CD4-positive, alpha-beta T cell treated with Interleukin-6 at 100 ng/mL for 8 hours (primary cell): Measurements from ENCODE around the gene GP1BB.

Experiments
- DNase-seq: peaks from one replicate; pipeline ENCODE4 v3.0.0-alpha.2; 2020; ENCODE audit warnings: mixed read lengths, low spot score

Gene GP1BB

DNA sequence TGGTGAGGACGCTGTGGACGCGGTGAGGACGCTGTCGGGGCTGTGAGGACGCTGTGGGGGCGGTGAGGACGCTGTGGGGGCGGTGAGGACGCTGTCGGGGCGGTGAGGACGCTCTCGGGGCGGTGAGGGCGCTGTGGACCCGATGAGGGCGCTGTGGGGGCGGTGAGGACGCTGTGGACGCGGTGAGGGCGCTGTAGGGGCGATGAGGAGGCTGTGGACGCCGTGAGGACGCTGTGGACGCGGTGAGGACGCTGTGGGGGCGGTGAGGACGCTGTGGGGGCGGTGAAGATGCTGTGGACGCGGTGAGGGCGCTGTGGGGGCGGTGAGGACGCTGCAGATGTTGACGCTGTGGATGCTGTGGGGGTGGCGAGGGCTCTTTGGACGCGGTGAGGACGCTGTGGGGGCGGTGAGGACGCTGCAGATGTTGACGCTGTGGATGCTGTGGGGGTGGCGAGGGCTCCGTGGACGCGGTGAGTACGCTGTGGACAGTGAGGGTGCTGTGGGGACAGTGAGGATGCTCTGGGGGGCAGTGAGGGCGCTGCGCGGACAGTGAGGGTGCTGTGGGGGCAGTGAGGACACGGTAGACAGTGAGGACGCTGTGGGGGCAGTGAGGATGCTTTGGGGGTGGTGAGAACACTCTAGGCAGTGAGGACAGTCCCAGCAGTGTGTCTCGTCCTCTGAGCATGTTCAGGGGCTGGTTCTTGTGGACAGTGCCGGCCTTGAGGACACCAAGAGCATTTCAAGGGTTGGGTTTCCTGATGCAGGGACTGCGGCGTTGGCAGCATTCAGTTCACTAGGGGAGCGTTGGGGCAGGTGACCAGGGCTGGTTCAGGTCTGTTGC lies 4.2 kb downstream of the GP1BB start:
- no peak for DNase-seq

DNA sequence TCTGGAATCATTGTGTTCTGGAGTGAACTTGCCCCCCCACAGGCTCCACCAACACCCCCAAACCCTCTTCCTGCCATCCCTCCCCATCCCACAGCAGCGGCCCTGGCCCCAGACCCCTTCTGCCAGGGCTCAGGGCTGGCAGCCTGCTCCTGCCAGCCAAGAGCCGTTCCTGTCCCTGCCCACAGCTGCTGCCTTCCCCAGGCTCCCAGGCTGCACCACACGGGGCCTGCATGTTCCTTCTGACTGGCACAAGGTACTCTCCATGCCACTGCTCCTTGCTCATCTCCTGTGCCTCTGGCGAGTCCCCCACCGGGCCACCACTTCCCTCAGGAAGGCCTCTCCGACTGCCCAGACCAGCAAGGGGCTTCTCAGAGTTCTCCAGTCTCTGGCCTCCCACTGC lies 4.9 kb downstream of the GP1BB start:
- no peak for DNase-seq

DNA sequence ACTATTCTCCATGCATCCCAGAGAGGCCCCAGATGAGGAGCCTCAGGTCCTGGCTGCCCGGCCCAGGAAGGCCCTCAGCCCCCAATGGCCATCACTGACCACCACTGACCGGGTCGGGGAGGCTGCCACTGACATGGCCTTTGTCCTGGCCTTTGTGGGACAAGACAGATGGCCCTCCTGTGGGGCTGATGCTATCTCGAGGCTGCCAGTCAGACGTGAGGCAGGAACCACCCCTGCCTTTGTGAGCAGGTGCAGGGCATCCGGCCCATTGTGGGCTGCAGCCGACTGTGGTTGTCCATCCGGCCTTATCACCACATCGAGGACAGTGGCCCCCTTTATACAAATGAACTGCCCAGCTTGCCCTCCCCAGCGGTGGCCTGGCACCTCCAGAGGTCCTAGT lies 5.5 kb downstream of the GP1BB start:
- no peak for DNase-seq

DNA sequence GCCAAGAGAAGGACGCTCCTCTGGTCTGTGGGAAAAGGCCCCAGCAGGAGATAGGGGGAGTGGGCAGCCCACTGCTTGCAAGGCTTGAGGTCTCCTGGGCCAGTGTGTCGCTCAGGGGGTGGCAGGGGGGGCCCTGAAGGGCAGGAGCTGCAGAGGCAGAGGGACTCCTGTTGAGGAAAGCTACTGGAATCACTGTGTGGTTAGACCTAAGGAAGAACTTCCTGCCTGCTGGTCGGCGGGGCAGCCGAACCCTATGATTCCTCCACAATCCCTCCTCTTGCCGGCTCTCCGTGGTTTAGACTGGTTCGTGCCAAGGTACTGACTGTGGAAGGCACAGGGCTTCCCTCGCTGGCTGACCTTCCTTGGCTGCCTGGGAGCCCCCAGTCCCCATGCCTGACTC lies 6.2 kb downstream of the GP1BB start:
- DNase-seq, result no peak

DNA sequence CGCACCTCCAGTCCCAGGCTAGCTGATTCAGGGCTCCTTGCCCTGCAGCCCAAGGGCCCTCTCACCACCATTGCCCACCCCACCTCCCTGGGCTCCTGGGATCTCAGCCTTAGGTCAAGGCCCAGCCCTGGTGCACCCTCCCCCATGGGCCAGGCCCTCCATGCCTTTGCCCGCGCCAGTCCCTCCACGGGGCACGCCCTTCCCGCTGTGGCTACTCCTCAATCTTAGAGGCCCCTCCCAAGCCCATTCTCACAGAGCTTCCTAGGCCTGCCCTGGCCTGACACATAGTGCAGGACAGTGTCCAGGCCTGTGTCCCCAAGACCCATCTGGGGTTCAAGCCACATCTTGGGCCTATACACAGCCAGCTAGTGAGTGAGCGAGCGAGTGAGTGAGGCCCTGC lies 6.9 kb downstream of the GP1BB start:
- no peak for DNase-seq

DNA sequence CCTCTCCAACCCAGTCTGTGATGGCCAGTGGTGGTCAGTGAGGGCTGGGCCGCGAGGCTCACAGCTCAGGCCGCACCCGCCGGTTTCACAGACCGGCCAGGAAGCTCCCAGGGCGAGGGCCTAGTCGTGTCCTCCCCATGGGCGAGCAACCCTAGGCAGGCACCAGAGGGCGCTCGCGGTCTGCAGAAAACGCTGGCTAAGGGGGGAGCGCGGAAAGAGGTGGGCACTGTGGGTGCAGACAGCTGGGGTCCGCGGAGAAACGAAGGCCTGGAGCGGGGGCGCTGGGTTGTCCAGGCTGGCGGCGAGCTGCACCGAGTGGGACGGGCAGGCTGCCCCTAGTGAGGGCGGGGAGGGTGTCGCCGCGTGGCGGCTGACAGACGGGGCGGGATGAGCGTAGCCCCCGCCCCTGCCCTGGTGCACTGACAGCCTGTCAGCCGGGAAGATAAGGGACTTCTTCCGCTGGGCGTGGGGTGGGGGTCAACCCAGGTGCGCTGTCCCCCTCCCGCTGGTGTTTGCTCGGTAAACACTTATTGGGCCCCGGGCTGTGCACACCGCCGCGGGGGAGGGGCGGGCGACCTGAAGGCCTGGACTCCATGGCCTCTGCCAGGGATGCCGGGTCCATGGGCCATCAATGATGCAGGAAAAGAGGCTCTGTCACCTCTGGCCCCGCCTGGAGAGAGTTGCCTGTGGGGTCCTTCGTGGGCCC lies 7.5 kb downstream of the GP1BB start:
- peak; percentile 73 for DNase-seq

DNA sequence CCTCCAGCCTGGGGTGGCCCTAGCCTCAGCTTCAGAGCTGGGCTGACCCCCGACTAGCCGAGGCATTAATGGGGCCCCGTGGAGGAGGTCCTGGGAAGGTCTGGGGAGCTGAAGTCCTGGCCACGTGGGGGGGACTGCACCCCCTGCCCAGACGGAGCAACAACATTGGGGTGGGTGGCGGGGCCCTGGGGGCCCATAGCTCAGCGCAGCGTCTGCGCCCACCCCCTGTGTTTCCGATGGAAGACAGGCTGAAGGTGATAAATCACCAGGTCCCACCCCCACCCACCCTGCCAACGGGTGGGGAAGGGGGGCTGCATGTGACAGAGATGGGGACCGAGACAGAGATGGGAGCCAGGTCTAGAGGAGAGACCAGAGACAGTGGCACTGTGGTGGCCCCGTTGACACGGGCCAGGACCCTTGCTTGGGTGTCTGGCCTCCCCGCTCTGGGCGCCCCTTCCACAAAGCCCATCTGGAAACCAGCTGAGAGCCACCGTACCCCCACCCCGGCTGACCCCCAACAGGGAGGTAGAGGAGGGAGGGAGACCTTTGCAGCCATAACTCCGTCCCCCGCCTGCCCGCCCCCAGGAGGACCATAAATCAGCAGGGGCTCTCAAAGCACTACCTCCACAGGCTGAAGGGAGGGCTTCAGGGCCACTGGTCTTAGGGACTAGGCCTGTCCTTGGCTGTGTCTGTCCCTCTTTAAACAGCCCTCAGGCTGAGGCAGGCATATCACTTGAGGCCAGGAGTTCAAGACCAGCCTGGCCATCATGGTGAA lies 8.2 kb downstream of the GP1BB start:
- no peak for DNase-seq

DNA sequence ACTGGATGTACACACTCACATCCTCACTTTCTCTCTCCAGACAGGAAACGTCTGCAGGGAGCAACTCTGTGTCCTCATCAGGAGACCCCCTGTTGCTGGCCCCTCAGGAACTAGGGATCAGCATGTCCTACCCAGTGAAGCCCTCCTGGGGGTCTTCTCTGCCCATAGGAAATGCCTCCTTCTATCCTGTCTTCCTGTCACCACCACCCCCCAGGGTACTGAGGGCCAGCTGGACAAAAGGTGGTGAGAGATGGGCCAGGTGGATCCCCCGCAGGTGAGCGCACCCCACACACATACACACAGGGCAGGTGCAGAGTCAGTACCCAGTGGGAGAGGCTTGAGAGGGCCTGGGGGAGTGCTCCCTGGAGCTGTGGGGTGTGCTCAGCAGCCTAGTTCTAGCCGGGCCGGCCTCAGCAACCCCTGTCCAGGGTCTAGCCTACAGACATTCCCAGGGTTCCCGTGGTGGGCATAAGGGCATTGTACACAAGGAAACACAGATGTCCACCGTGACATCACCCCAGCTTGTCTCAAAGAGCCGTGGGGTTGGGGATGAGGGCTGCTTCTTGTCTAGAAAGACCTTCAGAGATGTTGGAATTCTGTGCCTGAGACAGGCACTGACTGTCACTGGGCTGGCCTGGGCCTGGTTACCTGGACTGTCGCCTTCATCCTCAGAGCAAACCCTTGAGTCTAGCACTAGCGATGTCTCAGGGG lies 9.2 kb downstream of the GP1BB start:
- DNase-seq, result no peak

DNA sequence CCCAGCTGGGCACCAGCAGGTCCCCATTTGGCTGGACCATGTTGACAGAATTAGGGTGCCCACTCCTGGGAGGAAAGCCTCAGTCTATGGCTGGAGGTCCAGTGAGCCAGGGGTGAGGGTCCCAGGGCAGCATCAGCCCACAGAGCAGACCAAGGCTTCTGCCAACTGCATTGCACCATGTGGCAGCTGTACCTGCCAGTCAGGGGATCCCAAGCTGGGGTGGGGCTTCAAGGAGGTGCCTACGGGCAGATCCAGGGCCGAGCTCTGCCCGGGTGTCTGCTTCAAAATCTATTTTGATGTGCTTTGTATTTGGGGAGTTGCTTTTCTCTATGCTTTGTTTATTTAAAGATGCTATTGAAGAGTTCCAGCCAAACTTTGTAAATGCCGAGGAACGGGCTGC lies 10.4 kb downstream of the GP1BB start:
- DNase-seq, result no peak

DNA sequence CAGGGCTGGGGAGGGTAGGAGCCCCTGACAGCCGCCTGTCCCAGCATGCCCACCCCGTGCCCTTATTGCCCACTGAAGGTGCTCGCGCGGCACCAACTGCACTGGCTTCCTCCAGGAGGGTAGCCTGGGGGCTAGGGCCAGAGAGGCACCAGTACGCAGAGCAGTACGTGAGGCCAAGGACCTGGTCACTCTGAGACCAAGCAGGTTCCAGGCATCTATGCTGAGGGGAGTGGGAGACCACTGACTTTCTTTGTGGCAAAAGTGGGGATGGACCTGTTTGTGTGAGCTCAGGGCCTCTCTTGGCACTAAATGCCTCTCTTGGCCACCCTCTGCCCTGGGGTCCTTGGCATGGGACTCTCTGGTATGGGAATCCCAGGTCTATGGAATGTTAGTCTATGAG lies 10.8 kb downstream of the GP1BB start:
- no peak for DNase-seq

DNA sequence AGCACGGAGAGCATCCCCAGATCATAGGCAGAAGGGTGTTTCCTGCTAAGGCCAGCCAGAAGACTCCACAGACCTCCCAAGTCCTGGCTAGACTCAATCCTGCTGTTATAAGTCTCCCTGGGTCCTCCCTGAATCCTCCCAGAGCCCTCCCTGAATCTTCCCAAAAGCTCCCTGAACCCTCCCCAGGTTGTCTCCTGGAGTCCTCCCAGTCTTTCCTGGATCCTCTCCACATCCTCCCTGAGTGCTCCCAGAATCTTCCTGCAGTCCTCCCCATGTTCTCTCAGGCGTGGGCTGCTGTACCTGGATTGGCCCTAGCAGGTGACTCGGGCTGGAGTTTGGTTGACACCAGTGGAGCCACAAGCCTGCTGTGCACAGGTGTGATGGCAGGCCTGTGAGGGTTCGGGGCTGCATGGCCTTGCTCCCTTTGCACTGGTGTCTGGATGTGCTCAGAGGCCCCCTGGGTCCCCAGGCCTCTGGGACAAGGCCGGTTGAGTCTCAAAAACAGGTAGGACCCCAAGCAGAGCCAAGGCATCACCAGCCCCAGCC lies 11.6 kb downstream of the GP1BB start:
- no peak for DNase-seq

DNA sequence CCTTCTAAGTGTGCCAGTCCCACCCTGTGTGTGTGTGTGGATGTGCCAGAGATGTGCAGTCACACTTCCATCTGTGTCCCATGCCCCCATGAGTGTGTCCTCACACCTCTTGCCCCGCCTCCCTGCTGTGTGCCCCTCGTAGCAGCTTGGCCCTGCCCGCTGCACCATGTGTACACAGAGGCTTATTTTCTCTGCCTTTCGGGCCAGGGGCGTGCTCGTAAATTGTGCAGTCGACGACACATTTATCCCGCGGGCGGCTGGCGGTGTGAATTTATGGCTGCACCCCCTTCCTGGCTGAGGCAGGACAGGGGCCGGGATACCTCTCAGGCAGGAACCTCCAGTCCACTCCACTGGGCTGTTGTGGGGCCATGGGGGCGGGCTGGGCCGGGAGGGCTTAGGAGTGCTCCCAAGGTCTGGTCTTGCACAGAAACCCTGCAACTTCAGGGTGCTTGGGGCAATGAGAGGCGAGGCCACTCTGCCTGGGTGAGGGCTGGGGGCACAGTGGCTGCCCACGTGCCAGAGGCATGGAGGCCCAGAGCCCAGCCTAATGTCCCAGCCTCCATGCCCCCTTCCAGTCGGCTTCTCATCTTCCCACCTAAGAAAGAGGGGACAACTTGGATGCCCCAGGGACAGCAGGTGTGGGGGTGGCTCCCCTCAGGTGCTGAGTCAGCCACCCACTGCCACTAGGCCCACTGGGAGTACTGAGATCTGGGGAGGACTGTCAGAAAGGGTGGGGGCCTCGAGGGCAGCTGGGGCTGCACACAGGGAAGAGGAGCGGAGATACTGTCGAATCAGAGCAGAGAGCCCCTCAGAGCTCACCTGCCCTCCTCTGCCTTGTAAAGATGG lies 12.5 kb downstream of the GP1BB start:
- DNase-seq, result no peak

DNA sequence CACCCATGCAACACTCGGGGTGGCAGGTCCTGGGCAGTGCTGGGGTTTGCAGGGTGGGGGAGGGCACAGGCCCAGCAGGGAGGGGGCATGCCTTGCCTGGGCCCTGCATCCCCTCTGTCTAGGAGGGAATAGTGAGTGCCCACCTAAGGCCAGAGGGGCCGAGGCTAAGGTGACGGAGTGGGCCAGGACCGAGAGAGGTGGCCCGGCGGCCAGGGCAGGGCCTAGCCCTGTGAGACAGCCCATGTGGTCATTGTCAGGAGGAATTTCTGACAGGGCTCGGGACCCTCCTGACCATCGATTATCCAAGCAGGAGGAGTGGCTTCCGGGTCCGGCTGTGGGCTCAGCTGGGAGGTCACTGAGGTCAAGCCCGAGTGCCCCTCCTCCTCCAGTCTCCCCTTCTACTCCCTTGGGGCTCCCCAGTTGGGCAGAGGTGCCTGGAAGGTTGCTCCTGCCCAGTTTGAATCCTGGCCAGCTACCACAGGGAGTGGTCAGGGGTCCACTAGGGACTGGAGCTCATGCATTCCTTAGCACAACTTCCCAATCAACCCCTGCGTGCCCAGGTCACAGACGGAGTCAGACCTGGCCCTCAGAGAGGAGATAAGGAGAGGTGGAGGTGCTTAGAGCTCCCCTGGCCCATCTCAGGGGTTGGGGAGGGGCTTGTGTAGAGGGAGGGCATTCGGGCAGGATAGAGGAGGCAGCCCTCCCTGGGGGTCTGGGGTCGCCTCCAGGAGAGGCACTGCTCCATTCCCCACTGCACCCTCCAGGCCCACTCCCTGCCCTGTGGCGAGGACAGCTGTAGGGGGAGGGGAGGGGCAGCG lies 14.7 kb downstream of the GP1BB start:
- DNase-seq, result no peak

DNA sequence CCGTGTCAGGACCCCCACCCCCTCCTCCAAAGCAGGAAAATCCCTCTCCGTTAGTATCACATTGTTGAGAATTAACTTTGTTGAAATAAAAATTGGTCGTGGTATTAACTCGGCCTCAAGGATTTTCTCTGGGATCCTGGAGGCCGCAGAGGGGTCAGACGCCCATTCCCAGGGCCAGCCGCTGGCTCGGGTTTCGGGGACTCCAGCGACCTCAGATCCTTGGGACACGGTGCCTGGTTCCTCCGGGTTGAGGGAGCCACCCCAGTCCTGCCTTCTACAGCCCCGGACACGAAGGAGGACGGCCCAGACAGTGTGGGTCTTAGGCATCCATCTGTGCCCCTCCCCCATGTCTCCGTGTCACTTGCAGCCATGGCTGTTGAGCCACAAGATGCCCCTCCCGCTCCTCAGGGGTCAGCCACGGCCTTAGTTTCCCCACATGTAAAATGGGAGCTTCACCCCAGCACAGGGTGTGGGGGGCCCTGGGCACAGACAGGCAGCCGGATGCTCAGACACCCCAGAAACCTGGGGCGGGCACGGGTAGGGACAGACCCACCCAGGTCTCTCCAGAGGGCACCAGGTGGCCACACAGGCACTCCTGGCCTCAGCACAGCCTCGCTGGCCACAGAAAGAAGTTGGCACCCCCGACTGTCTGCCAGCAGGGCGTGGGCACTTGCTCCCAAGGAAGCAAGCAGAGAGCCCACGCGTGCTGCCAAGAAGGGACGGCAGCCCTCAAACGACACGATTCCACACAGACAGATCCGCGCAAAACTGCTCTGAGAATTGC lies 15.5 kb downstream of the GP1BB start:
- no peak for DNase-seq

DNA sequence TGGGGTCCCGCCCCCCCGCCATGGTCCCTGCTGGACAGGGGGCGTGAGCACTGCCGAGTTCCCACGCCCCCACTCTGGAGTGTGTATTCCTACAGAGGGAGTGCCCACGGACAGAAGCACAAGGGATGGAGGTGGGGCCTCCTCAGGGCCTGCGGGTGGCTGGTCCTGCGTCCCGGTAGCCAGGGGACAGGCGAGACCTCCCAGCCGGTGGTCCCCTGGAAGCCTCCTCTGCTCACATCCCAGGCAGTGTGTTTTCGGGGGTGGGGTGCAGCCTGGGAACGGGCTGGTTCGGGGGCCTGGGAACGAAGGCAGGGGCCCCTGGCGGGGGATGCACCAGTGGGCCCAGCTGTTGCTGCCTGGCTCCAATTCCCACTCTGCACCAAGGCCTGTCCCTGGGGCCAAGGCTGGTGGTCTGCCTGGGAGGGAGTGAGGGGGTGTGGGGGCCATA lies 16.1 kb downstream of the GP1BB start:
- no peak for DNase-seq

DNA sequence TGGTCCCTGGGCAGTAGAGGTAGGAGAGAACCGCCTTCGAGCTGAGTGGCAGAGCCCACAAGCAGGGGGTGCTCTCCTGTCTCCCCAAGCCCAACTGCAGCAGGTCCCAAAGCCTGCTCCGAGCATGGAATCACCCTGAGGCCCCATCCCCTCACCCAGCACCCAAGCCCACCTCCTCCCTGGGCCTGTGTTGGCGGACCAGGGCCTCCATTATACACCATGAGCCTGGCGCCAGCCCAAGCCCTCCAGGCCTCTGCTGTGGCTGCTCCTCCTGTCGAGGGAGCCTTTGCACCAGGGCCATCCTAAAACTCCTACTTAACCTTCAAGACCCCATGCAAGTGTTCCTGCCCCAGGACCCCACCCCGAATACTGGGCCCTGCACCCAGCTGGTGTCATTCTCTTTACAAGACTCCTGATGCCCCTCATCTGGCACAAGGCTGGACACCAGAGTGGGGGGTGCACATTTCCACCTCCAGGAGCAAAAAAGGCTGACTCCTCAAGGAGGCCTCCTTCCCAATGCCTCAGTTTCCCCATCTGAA lies 16.6 kb downstream of the GP1BB start:
- no peak for DNase-seq

DNA sequence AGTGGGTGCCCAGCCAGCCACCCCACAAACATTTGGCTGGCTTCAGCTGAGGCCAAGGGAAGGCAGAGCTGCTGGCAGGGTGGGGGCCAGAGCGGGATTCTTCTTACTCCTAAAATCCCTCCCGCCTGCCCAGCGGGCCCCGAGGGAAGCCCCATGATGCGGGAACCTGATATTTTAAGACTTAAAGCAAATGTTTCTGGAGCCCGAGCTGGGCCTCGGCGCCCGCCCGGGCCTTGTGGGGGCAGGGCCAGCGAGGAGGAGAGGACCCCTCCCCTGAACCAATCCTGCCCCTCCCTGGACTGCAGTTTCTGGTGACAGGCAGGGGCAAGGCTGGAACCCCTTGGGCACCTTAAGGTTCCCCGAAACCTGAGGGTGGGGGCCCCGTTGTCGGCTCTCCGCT lies 17.2 kb downstream of the GP1BB start:
- DNase-seq, result no peak

DNA sequence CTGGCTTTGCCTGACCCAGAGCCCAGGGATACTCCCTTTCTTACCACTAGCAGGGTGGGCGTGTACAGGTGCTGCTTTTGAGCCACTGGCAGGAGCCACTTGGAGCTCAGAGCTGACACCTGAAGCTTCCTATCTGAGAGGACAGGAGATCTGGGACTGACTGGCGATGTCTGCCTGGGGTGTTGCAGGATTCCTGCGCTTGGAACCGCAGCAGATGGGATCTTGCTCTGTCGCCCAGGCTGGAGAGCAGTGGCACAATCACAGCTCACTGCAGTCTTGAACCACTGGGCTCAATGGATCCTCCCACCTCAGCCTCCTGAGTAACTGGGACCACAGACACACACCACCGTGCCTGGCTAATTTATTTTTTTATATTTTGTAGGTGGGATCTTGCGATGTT lies 17.7 kb downstream of the GP1BB start:
- DNase-seq, result no peak
